Body of pancreas (tissue), 4 donors: ENCODE measurements around the gene DERL3. TPM values are rescaled to one million over a fixed set of nuclear protein-coding genes. Genes with fewer than 3 reads are reported as not detected.

Source experiments
- ATAC-seq: fragments of 150-250 bp; one replicate; pipeline ENCODE4 v1.9.1; 2016
- DNase-seq, 4 donors: peaks; one replicate each; pipeline ENCODE4 v3.0.0-alpha.2; 2019
- H3K27ac ChIP-seq, 4 donors: fragments of 200-600 bp; sonication (generic); 1 replicate in 3 of 4; 2 replicates in 1 of 4; pipeline versions ENCODE4 v1.5.1 to v1.6.1; 2016 to 2019; ENCODE audit warnings: mild to moderate bottlenecking in 1 of 4, mixed read lengths in 1 of 4, moderate library complexity in 1 of 4
- H3K27me3 ChIP-seq, 2 donors: fragments of 200-600 bp; sonication (generic); one replicate each; pipeline ENCODE4 v1.6.0; 2016; ENCODE audit warnings: mild to moderate bottlenecking in 1 of 2
- H3K36me3 ChIP-seq, 2 donors: fragments of 200-600 bp; sonication (generic); replicated peaks in 1 of 2; 2 replicates each; pipeline ENCODE4 v1.5.1; 2016; ENCODE audit warnings: low read depth in 2 of 2; ENCODE audit not compliant: insufficient read depth in 1 of 2
- H3K4me1 ChIP-seq: fragments of 200-600 bp; sonication (generic); one replicate; pipeline ENCODE4 v1.6.0; 2016
- H3K4me3 ChIP-seq, 2 donors: fragments of 200-600 bp; sonication (generic); 1 replicate in 1 of 2; 2 replicates in 1 of 2; pipeline ENCODE4 v1.5.1; 2016 to 2019
- H3K9me3 ChIP-seq, 3 donors: fragments of 200-600 bp; sonication (generic); 1 replicate in 2 of 3; 2 replicates in 1 of 3; pipeline ENCODE4 v1.5.1; 2016
- POLR2A ChIP-seq, 3 donors: fragments of 450-650 bp; IDR thresholded peaks; one replicate each; pipeline ENCODE4 v1.6.1; 2016; ENCODE audit warnings: antibody characterized with exemption in 3 of 3, mild to moderate bottlenecking in 2 of 3
- WGBS, 2 donors: methylation state at CpG; one replicate each; pipeline ENCODE4 v1.1.5; 2017; 5-methylcytosine and 5-hydroxymethylcytosine counted together
- intact Hi-C: fragments of 100-400 bp; cut with DNase I; formaldehyde crosslinking; loops from one replicate; pipeline ENCODE4 v1.15.1; 2023
- total RNA-seq, 2 donors: library from RNA; depleted of rRNA; stranded (reverse); fragments of >200 nt; gene quantifications; one replicate each; pipeline ENCODE4 v1.1.0, GENCODE V29; 2016
- TF ChIP-seq, protein P1 (sequence below), 7 experiments: fragments of 450-650 bp in 4 of 7; fragments of 200-600 bp in 3 of 7; sonication (generic) in 3 of 7; IDR thresholded peaks; one replicate each; pipeline ENCODE4 v1.5.1; 2016 to 2019; ENCODE audit warnings: antibody characterized with exemption in 7 of 7

DERL3 gene
- total RNA-seq, 2 donors from 2014 or later: 6.2 to 33.3 TPM

DNA sequence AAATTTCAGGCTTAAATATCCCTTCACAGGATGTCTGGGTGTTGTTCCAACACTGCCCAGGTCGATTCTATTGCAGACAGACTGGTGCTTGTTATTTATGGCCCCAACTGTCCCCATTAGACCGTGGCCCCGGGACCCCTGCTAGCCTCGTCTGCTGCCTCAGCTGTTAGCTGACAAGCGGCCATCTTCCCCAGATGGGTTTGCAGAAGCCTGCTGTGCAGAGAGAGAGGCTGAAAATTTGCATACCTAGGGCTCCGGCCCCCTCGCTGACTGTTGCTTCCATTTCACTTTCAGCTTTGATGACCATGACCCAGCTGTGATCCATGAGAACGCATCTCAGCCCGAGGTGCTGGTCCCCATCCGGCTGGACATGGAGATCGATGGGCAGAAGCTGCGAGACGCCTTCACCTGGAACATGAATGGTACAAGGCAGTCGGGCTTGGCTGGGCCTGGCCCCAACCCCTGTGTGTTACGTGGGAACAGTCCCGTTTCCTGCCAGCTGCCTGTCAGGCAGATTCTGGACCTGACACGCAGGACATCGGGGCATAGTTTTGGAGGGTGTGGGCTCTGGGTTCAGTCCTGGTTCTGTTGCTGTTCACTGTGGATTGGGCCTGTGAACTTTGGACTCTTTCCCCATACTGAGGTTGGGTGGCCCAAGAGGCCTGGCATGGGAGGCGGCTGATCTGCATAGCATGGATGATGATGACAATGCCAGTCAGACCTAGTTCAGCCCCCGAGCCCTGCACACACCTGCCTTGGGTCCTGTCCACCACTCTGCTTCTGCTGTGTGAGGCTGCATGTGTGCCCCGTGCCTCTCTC, 35.6 kb downstream of the DERL3 start:
- no peak for ATAC-seq

DNA sequence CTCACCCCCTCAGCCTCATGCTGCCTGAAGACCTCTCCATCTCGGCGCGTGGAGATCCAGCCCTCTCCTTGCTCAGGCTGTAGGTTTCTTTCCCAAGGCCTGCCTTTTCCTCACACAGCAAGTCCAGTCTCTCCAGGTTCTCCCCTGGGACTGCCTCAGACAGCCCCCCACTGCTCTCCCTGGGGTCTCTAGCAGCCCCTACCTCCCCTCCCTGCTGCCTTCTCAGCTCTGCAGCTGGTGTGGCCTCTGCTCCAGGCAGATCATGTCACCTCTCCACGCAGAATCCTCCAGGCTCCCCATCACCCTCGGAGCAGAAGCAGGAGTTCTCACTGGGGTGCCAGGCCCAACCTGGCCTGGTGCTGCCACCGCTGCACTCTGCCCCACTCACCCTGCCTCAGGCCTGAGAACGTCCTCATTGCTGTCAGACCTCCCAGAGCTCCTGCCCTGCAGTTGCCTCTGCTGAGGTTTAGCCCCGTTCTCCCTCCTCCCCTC, 36.9 kb downstream of the DERL3 start:
- no peak for DNase-seq
- no peak for ATAC-seq
- H3K9me3 ChIP-seq: no peaks in the 10 kb centered on the region
- no peak overlapping the region for H3K27ac ChIP-seq
- WGBS, 2 donors: 91 to 92% methylated on average over 5 to 8 of the region's 8 CpGs
- H3K4me1 ChIP-seq: no peaks in the 10 kb centered on the region
- peaks cover 0 to 27% of the 10 kb centered on the region in 2 donors for H3K36me3 ChIP-seq
- intact Hi-C loops: no loop called here
- no peak overlapping the region for H3K4me3 ChIP-seq
- TF ChIP-seq, protein P1, sequence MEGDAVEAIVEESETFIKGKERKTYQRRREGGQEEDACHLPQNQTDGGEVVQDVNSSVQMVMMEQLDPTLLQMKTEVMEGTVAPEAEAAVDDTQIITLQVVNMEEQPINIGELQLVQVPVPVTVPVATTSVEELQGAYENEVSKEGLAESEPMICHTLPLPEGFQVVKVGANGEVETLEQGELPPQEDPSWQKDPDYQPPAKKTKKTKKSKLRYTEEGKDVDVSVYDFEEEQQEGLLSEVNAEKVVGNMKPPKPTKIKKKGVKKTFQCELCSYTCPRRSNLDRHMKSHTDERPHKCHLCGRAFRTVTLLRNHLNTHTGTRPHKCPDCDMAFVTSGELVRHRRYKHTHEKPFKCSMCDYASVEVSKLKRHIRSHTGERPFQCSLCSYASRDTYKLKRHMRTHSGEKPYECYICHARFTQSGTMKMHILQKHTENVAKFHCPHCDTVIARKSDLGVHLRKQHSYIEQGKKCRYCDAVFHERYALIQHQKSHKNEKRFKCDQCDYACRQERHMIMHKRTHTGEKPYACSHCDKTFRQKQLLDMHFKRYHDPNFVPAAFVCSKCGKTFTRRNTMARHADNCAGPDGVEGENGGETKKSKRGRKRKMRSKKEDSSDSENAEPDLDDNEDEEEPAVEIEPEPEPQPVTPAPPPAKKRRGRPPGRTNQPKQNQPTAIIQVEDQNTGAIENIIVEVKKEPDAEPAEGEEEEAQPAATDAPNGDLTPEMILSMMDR (IDR thresholded peaks at IDR 0.05): no peak
- TF ChIP-seq POLR2A (IDR thresholded peaks at IDR 0.05): no peak
- no peaks in the 10 kb centered on the region for H3K27me3 ChIP-seq

More for the DNA sequence above, 35.6 kb downstream of the DERL3 start:
- H3K4me3 ChIP-seq: no peak overlapping the region
- no peaks in the 10 kb centered on the region for H3K4me1 ChIP-seq
- H3K27me3 ChIP-seq: no peaks in the 10 kb centered on the region
- DNase-seq: no peak
- TF ChIP-seq, protein P1 (IDR thresholded peaks at IDR 0.05): no peak
- no peak for TF ChIP-seq POLR2A (IDR thresholded peaks at IDR 0.05)
- H3K36me3 ChIP-seq: peaks cover 0 to 27% of the 10 kb centered on the region in 2 donors
- intact Hi-C loops: no loop called here
- no peaks in the 10 kb centered on the region for H3K9me3 ChIP-seq
- 82 to 93% methylated on average over 13 to 21 of the region's 21 CpGs for WGBS, 2 donors
- no peak overlapping the region for H3K27ac ChIP-seq

DNA sequence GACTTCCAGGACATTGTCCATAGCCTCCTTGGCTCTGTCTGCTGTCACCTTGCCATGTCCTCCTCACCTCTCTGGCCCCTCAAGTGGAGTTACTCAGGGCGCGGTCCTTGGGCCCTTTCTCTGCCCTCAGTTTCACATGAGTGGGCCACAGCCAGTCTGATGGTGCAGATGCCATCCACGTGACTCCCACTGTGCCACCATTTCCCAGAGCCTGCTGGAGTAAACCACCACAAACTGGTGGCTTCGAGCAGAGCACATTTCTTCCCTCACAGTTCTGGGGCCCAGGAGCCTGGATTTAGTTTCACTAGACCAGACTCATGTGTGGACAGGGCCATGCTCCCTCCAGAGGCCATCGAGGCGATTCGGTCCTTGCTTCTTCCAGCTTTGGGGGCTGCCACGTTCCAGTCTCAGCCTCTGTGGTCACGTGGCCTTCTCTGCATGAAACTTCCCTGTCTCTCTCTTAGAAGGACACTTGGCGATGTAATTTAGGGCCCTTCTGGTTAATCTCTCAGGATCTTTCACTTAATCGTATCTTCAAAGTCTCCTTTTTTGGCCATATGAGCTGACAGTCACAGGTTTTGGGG, 37.5 kb downstream of the DERL3 start:
- TF ChIP-seq, protein P1 (IDR thresholded peaks at IDR 0.05): no peak
- no peak for TF ChIP-seq POLR2A (IDR thresholded peaks at IDR 0.05)
- Histone ChIP-seq H3K27ac (no peak overlapping the region), H3K9me3 (no peaks in the 10 kb centered on the region), H3K4me1 (no peaks in the 10 kb centered on the region), H3K36me3 (peaks cover 0 to 29% of the 10 kb centered on the region in 2 donors), H3K27me3 (no peaks in the 10 kb centered on the region), H3K4me3 (no peak overlapping the region)
- intact Hi-C loops: no loop called here
- ATAC-seq (no peak), DNase-seq (no peak)
- WGBS, 2 donors: 81 to 91% methylated on average over 11 of the region's 11 CpGs

DNA sequence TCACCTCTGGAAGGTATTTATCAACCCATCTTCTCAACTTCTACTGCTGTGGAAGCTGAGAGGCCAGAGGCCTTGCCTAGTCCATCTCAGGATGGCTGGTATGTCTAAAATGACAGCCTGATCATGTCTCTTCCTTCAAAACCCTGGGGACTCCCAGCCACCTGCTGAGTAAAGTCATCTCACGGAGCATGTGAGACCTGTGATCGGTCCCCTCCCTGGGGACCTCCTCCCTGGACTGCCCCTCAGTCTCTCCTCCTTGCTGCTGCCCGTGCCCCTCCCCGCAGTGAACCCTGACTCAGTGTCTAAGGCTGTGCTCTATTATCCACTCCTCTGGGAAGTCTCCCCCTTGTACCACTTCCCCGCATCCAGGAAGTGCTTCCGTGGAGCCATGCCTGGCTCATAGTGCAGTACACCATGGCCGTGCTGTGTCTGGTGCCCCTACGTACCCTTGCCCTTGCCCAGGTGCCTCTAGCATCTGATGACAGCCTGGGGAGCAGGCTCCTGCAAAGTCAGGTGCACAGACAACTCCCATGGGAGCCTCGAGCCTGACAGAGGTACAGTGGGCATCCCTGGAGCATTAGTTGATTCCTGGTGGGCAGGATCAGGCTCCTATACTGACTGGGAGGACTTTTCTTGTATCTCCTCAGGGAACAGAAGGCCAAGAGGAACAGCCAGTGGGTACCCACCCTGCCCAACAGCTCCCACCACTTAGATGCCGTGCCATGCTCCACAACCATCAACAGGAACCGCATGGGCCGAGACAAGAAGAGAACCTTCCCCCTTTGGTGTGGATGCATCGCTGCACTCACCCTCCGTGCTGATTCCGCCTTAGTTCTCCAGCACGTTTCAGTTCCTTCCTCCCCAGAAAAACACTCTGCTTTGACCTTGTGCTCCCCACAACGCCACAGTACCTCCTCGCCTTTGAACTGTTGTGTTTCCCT, 38.2 kb downstream of the DERL3 start:
- no peaks in the 10 kb centered on the region for H3K9me3 ChIP-seq
- H3K4me3 ChIP-seq: no peak overlapping the region
- intact Hi-C loops: no loop called here
- DNase-seq (no peak), ATAC-seq (no peak)
- no peaks in the 10 kb centered on the region for H3K27me3 ChIP-seq
- H3K36me3 ChIP-seq: peaks cover 0 to 32% of the 10 kb centered on the region in 2 donors
- H3K4me1 ChIP-seq: no peaks in the 10 kb centered on the region
- no peak overlapping the region for H3K27ac ChIP-seq
- no peak for TF ChIP-seq POLR2A (IDR thresholded peaks at IDR 0.05)
- TF ChIP-seq, protein P1 (IDR thresholded peaks at IDR 0.05): no peak
- WGBS, 2 donors: 91 to 97% methylated on average over 13 to 18 of the region's 18 CpGs
